ENCODE data around the gene HORMAD1. TPM values are rescaled to one million over a fixed set of nuclear protein-coding genes. Genes with fewer than 3 reads are reported as not detected.
A peak's percentile ranks its signal among the peaks of the same experiment; 100 is the strongest.

HORMAD1 gene
- total RNA-seq, 1 experiment from 2014 or later: not detected

- ChIA-PET CTCF (interaction anchor here (0.6 kb wide), 1 partner anchor 157 kb away, joined by 3 read pairs; no protein-coding TSS in a partner anchor), POLR2A (ENCODE audit: low non-redundant PET) (no interaction called here)
- no peaks in the 10 kb centered on the region for H3K9me3 ChIP-seq (ENCODE audit: low read depth, low read length, poor library complexity, severe bottlenecking)
- intact Hi-C loops (cut with micrococcal nuclease; ENCODE audit: unreplicated experiment): no loop called here
- DNase-seq (ENCODE audit: low spot score): peak; percentile 8
- no TSS peak for BruUV-seq (replicated peaks)
- H3K4me1 ChIP-seq (ENCODE audit: insufficient read depth, low read length, poor library complexity, severe bottlenecking): peaks cover 4% of the 10 kb centered on the region
- no peak overlapping the region for H3K4me3 ChIP-seq (ENCODE audit: low read depth, low read length, poor library complexity, severe bottlenecking)
- H3K27me3 ChIP-seq (replicated peaks; ENCODE audit: insufficient read depth, low read depth, low read length, poor library complexity): no peaks in the 10 kb centered on the region
- TF ChIP-seq EZH2 (IDR thresholded peaks at IDR 0.05; ENCODE audit: borderline replicate concordance, low read depth, low read length, poor library complexity, severe bottlenecking): no peak
- TF ChIP-seq CTCF (conservative IDR thresholded peaks at IDR 0.05; ENCODE audit: low read depth, low read length): no peak
- H3K36me3 ChIP-seq (ENCODE audit: insufficient read depth, low read length, poor library complexity, severe bottlenecking): no peaks in the 10 kb centered on the region
- peak overlapping the region; percentile 15 for H3K27ac ChIP-seq (ENCODE audit: low read depth, low read length, poor library complexity, severe bottlenecking)
Observed at GRCh38 chr1:150764617-150765101, 44.0 kb upstream of the HORMAD1 start.

DNA sequence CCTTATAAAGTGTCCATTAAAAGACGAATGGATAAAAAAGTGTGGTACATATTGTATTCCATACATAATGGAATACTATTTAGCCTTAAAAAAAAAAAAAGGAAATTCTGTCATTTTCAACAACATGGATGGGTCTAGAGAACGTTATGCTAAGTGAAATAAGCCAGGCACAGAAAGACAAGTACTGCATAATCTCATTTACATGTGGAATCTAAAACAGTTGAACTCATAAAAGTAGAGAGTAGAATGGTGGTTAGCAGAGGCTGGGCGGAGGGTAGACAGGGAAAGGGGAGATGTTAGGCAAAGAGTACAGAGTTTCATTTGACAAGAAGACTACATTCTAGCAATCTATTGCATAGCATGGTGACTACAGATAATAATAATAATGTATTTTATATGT lies 42.3 kb upstream of the HORMAD1 start:
- peaks cover 4% of the 10 kb centered on the region for H3K4me1 ChIP-seq (ENCODE audit: insufficient read depth, low read length, poor library complexity, severe bottlenecking)
- no peak for DNase-seq (ENCODE audit: low spot score)
- H3K4me3 ChIP-seq (ENCODE audit: low read depth, low read length, poor library complexity, severe bottlenecking): no peak overlapping the region
- ChIA-PET POLR2A (ENCODE audit: low non-redundant PET) (no interaction called here), CTCF (no interaction called here)
- H3K9me3 ChIP-seq (ENCODE audit: low read depth, low read length, poor library complexity, severe bottlenecking): no peaks in the 10 kb centered on the region
- no peaks in the 10 kb centered on the region for H3K27me3 ChIP-seq (replicated peaks; ENCODE audit: insufficient read depth, low read depth, low read length, poor library complexity)
- no peak overlapping the region for H3K27ac ChIP-seq (ENCODE audit: low read depth, low read length, poor library complexity, severe bottlenecking)
- TF ChIP-seq CTCF (conservative IDR thresholded peaks at IDR 0.05; ENCODE audit: low read depth, low read length): no peak
- no peak for TF ChIP-seq EZH2 (IDR thresholded peaks at IDR 0.05; ENCODE audit: borderline replicate concordance, low read depth, low read length, poor library complexity, severe bottlenecking)
- intact Hi-C loops (cut with micrococcal nuclease; ENCODE audit: unreplicated experiment): no loop called here
- BruUV-seq (replicated peaks): no TSS peak
- H3K36me3 ChIP-seq (ENCODE audit: insufficient read depth, low read length, poor library complexity, severe bottlenecking): no peaks in the 10 kb centered on the region

- Histone ChIP-seq H3K27ac (ENCODE audit: low read depth, low read length, poor library complexity, severe bottlenecking) (no peak overlapping the region), H3K27me3 (replicated peaks; ENCODE audit: insufficient read depth, low read depth, low read length, poor library complexity) (no peaks in the 10 kb centered on the region), H3K4me3 (ENCODE audit: low read depth, low read length, poor library complexity, severe bottlenecking) (no peak overlapping the region), H3K36me3 (ENCODE audit: insufficient read depth, low read length, poor library complexity, severe bottlenecking) (no peaks in the 10 kb centered on the region), H3K4me1 (ENCODE audit: insufficient read depth, low read length, poor library complexity, severe bottlenecking) (peaks cover 4% of the 10 kb centered on the region), H3K9me3 (ENCODE audit: low read depth, low read length, poor library complexity, severe bottlenecking) (no peaks in the 10 kb centered on the region)
- intact Hi-C loops (cut with micrococcal nuclease; ENCODE audit: unreplicated experiment): no loop called here
- no peak for DNase-seq (ENCODE audit: low spot score)
- BruUV-seq (replicated peaks): no TSS peak
- TF ChIP-seq CTCF (conservative IDR thresholded peaks at IDR 0.05; ENCODE audit: low read depth, low read length) (no peak), EZH2 (IDR thresholded peaks at IDR 0.05; ENCODE audit: borderline replicate concordance, low read depth, low read length, poor library complexity, severe bottlenecking) (no peak)
- POLR2A ChIA-PET (ENCODE audit: low non-redundant PET): no interaction called here
- CTCF ChIA-PET: no interaction called here
Observed at GRCh38 chr1:150762552-150762951, 41.9 kb upstream of the HORMAD1 start.
